Activated naive CD8-positive, alpha-beta T cell treated with anti-CD3 and anti-CD28 coated beads, Interleukin-2, amount 10 ng/mL, durations not matched to agents 7 days and 5 days (primary cell): ENCODE measurements around the gene UBASH3A. TPM values are rescaled to one million over a fixed set of nuclear protein-coding genes. Genes with fewer than 3 reads are reported as not detected.
A peak's percentile ranks its signal among the peaks of the same experiment; 100 is the strongest.

ENCODE experiments used
- ATAC-seq: fragments of 150-1000 bp; cut with Tn5 transposase; one replicate; pipeline ENCODE4 v1.10.0; 2021; ENCODE audit warnings: low read depth, moderate library complexity
- POLR2A ChIA-PET: fragments of 350-600 bp; sonication (Branson Sonifier 250); formaldehyde crosslinking; loops from one replicate; lab custom pipeline; 2021; ENCODE audit warnings: antibody characterized with exemption; lab: Charles Lee
- DNase-seq: peaks from one replicate; pipeline ENCODE4 v3.0.0; 2021
- H3K27ac Mint-ChIP-seq: one replicate; pipeline ENCODE4 v1.8.0; 2022; ENCODE audit warnings: mild to moderate bottlenecking, mixed read lengths
- H3K27me3 Mint-ChIP-seq: one replicate; pipeline ENCODE4 v1.8.0; 2022; ENCODE audit warnings: mild to moderate bottlenecking, moderate library complexity, mixed read lengths
- H3K36me3 Mint-ChIP-seq: one replicate; pipeline ENCODE4 v1.8.0; 2021; ENCODE audit warnings: mild to moderate bottlenecking, mixed read lengths
- H3K4me1 Mint-ChIP-seq: one replicate; pipeline ENCODE4 v1.8.0; 2021; ENCODE audit warnings: mixed read lengths
- H3K4me3 Mint-ChIP-seq: one replicate; pipeline ENCODE4 v1.8.0; 2022; ENCODE audit warnings: mild to moderate bottlenecking, moderate library complexity, mixed read lengths
- H3K9me3 Mint-ChIP-seq: one replicate; pipeline ENCODE4 v1.8.0; 2021; ENCODE audit warnings: mixed read lengths
- total RNA-seq, 2 experiments: library from RNA; stranded (reverse); gene quantifications; one replicate each; pipeline ENCODE4 v1.2.3, GENCODE V29; 2021

UBASH3A gene
- total RNA-seq, 2 experiments from 2014 or later, result 77.8 to 80.2 TPM

DNA sequence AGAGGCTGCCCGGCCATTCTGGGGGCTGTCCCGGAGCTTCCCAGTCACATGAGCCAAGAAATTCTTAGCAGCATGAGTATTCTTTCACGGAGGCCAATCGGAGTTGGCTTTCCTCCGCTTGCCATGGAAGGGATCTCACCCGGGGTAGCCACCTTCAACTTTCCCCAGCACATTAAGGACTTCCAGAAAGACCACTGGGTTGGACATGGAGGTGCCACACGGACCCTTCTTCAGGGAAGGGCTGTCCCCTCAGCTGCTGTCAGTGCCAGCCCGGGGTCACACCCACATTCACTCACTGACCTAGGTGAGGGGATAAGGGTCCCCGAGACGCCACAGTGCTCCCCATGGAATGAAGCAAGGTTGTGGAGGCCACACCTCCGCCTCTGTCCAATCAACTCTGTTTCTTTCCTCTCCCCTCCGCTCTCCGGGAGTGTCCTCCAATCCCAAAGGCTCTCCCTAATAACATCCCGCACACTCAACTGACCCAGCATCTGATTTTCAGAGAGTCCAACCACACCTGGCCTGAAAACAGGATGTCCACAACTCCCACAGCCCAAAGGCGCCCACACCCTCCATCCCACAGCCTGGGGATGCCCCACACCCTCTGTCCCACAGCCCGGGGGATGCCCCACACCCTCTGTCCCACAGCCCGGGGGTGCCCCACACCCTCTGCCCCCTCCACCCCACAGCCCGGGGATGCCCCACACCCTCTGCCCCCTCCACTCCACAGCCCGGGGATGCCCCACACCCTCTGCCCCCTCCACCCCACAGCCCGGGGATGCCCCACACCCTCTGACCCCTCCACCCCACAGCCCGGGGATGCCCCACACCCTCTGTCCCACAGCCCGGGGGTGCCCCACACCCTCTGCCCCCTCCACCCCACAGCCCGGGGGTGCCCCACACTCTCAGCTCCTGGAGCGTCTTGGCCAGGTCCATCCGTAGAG, 73.0 kb downstream of the UBASH3A start:
- peak overlapping the region; percentile 53 for H3K27ac Mint-ChIP-seq
- no peaks in the 10 kb centered on the region for H3K4me1 Mint-ChIP-seq
- ATAC-seq (no peak), DNase-seq (no peak)
- no peaks in the 10 kb centered on the region for H3K9me3 Mint-ChIP-seq
- POLR2A ChIA-PET, result no interaction called here
- H3K27me3 Mint-ChIP-seq, result peaks cover 9% of the 10 kb centered on the region
- H3K36me3 Mint-ChIP-seq, result no peaks in the 10 kb centered on the region
- H3K4me3 Mint-ChIP-seq, result no peak overlapping the region

DNA sequence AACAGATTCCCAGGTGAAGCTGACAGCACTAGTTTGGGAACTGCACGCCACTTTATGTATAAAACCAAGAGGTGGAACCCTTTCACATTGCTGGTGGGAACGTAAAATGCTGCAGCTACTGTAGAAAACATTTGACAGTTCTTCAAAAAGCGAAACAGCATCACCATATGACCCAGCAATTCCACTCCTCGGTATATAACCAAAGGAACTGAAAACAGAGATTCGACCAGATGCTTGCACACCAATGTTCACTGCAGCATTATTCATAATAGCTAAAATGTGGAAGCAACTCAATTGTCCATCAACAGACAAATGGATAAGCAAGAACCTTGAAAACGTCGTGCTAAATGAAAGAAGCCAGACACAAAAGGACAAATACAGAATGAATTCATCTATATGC, 74.8 kb downstream of the UBASH3A start:
- H3K27me3 Mint-ChIP-seq, result peaks cover 11% of the 10 kb centered on the region
- no peak overlapping the region for H3K4me3 Mint-ChIP-seq
- H3K4me1 Mint-ChIP-seq, result no peaks in the 10 kb centered on the region
- no peaks in the 10 kb centered on the region for H3K36me3 Mint-ChIP-seq
- no peaks in the 10 kb centered on the region for H3K9me3 Mint-ChIP-seq
- H3K27ac Mint-ChIP-seq, result no peak overlapping the region
- DNase-seq, result no peak
- ATAC-seq, result no peak
- POLR2A ChIA-PET, result no interaction called here

- Mint-ChIP-seq H3K27ac (no peak overlapping the region), H3K4me3 (no peak overlapping the region), H3K9me3 (no peaks in the 10 kb centered on the region), H3K36me3 (no peaks in the 10 kb centered on the region), H3K27me3 (peaks cover 17% of the 10 kb centered on the region), H3K4me1 (no peaks in the 10 kb centered on the region)
- no peak for DNase-seq
- POLR2A ChIA-PET, result interaction anchor here (0.7 kb wide), 1 partner anchor 35 kb away, joined by 3 read pairs; no protein-coding TSS in a partner anchor
- ATAC-seq, result no peak
Observed at GRCh38 chr21:42479582-42479981, 75.9 kb downstream of the UBASH3A start.

GRCh38 chr21:42480736-42481135, 77.0 kb downstream of the UBASH3A start:
- Mint-ChIP-seq H3K4me3 (no peak overlapping the region), H3K9me3 (no peaks in the 10 kb centered on the region), H3K36me3 (no peaks in the 10 kb centered on the region), H3K27me3 (peaks cover 20% of the 10 kb centered on the region), H3K27ac (no peak overlapping the region), H3K4me1 (no peaks in the 10 kb centered on the region)
- DNase-seq (no peak), ATAC-seq (no peak)
- POLR2A ChIA-PET, result no interaction called here

DNA sequence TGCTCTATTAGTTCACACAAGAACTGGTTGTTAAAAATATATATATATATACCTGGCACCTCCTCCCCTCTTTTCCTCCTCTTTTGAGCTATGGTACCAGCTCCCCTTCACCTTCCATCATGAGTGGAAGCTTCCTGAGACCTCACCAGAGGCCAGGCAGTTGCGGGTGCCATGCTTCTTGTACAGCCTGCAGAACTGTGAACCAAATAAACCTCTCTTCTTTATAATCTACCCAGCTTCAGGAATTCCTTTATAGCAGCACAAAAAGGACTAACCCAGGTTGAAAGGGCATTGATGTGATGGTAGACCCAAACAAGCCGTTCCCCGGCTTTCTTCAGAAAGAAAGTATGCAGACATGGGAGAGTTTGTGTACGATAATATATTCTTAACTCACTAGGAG, 77.5 kb downstream of the UBASH3A start:
- Mint-ChIP-seq H3K27ac (no peak overlapping the region), H3K27me3 (peaks cover 19% of the 10 kb centered on the region), H3K36me3 (no peaks in the 10 kb centered on the region), H3K9me3 (no peaks in the 10 kb centered on the region), H3K4me1 (no peaks in the 10 kb centered on the region), H3K4me3 (no peak overlapping the region)
- ATAC-seq (no peak), DNase-seq (no peak)
- POLR2A ChIA-PET, result no interaction called here

DNA sequence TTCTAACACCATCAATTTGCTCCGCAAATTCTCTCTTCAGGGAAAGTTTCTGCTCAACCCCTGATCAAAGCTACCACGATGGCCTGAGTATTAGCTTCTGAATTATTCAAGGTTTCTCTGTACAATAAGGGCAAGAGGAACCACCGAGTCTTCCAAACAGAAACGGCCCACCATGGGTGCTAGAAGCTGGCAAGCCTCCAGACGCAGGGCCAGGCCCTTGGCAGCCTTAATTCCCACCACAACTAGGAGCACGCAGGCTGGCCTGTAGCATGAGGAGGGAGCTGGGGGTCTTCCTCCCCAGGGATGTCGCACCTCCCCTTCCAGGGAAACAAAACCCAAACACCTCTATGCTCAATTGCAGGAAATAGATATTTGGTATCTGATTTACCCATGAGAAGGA, 81.3 kb downstream of the UBASH3A start:
- no peak for DNase-seq
- Mint-ChIP-seq H3K36me3 (peaks cover 2% of the 10 kb centered on the region), H3K4me3 (no peak overlapping the region), H3K4me1 (no peaks in the 10 kb centered on the region), H3K9me3 (peaks cover 4% of the 10 kb centered on the region), H3K27ac (no peak overlapping the region), H3K27me3 (peaks cover 37% of the 10 kb centered on the region)
- no peak for ATAC-seq
- POLR2A ChIA-PET, result no interaction called here

DNA sequence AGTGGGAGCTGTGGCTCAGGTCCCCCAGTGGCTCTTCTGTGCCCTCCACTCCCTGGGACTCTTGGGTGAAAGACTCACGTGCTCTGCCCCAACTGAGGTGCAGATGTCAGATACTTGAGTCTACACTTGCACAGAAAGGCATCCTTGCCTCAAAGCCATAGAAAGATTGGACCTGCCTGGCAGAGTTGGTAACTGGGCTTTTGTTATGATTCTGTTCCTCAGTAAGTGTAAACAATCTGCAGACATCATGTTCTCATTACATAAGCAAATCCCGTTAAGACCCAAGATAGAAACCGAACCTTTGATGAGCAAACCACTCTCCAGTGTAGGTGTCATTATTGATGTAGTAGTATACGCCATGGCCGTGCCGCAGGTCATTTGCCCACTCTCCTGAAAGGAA, 82.4 kb downstream of the UBASH3A start:
- Mint-ChIP-seq H3K36me3 (peaks cover 2% of the 10 kb centered on the region), H3K4me3 (no peak overlapping the region), H3K4me1 (peaks cover 2% of the 10 kb centered on the region), H3K9me3 (peaks cover 4% of the 10 kb centered on the region), H3K27me3 (peaks cover 34% of the 10 kb centered on the region), H3K27ac (no peak overlapping the region)
- POLR2A ChIA-PET, result no interaction called here
- ATAC-seq (no peak), DNase-seq (no peak)

- ATAC-seq, result no peak
- no peak for DNase-seq
- H3K4me1 Mint-ChIP-seq, result peaks cover 2% of the 10 kb centered on the region
- H3K27ac Mint-ChIP-seq, result no peak overlapping the region
- peaks cover 2% of the 10 kb centered on the region for H3K36me3 Mint-ChIP-seq
- peaks cover 34% of the 10 kb centered on the region for H3K27me3 Mint-ChIP-seq
- POLR2A ChIA-PET, result no interaction called here
- peaks cover 4% of the 10 kb centered on the region for H3K9me3 Mint-ChIP-seq
- H3K4me3 Mint-ChIP-seq, result no peak overlapping the region
Observed at GRCh38 chr21:42486531-42486930, 82.8 kb downstream of the UBASH3A start.

DNA sequence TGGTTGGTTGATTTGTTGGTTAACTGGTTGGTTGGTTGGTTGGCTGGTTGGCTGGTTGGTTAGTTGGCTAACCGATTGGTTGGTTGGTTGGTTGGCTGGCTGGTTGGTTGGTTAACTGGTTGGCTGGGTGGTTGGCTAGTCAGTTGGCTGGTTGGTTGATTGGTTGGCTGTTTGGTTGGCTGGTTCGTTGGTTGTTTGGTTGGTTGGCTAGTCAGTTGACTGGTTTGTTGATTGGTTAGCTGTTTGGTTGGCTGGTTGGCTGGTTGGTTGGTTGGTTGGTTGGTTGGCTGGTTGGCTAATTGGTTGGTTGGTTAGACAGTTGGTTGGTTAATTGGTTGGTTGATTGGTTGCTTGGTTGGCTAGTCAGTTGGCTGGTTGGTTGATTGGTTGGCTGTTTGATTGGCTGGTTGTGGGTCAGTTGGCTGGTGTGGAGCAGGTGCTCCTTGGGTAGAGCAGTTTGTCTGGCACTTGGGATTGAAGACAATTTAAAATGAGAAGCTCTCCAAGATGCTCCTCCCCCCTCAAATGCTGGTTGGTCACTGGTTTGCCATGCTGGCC, 85.4 kb downstream of the UBASH3A start:
- DNase-seq (no peak), ATAC-seq (no peak)
- peaks cover 4% of the 10 kb centered on the region for H3K9me3 Mint-ChIP-seq
- peaks cover 32% of the 10 kb centered on the region for H3K27me3 Mint-ChIP-seq
- peaks cover 6% of the 10 kb centered on the region for H3K4me1 Mint-ChIP-seq
- H3K27ac Mint-ChIP-seq, result no peak overlapping the region
- peaks cover 2% of the 10 kb centered on the region for H3K36me3 Mint-ChIP-seq
- POLR2A ChIA-PET, result no interaction called here
- no peak overlapping the region for H3K4me3 Mint-ChIP-seq

DNA sequence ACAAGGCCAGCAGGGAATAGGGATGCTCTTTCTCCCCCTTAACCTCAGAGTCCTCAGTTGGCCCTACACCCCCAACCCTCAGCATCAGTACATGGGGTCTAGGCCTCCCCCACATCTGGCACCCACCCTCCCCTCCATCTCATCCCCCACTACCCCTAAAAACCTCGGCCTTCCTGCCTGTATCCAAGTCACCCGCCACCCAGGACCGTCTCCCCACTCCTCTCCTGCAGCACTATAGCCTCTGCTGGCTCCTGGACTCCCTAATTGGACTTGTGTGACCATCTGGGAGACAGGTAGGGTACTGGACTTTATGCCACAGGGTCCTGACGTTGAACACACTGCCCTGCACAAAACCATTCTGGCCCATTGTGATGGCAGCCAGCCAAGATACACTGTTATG, 86.3 kb downstream of the UBASH3A start:
- Mint-ChIP-seq H3K27ac (no peak overlapping the region), H3K4me1 (peaks cover 6% of the 10 kb centered on the region), H3K4me3 (no peak overlapping the region), H3K9me3 (peaks cover 4% of the 10 kb centered on the region), H3K36me3 (peaks cover 2% of the 10 kb centered on the region), H3K27me3 (peaks cover 27% of the 10 kb centered on the region)
- no peak for ATAC-seq
- DNase-seq, result no peak
- POLR2A ChIA-PET, result interaction anchor here (1.0 kb wide), 1 partner anchor 40 kb away, joined by 4 read pairs; no protein-coding TSS in a partner anchor

DNA sequence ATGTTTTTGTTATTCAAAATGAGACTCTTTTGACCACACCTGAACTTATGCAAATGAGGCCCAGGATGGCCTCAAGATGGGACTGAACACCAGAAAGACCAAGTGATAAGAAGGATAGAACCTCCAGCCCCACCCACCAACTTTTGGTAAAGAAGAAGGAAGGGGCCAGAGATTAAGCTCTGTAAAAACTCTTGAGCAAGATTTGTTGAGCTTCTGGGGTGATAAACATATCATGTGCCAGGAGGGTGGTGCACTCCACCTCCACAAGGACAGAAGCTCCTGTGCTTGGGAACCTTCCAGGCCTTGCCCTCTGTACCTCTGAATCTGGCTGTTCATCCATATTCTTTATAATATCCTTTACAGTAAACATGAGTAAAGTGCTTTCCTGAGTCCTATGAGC, 87.0 kb downstream of the UBASH3A start:
- peaks cover 27% of the 10 kb centered on the region for H3K27me3 Mint-ChIP-seq
- H3K4me1 Mint-ChIP-seq, result peaks cover 10% of the 10 kb centered on the region
- ATAC-seq (no peak), DNase-seq (no peak)
- H3K27ac Mint-ChIP-seq, result no peak overlapping the region
- peaks cover 2% of the 10 kb centered on the region for H3K36me3 Mint-ChIP-seq
- no peak overlapping the region for H3K4me3 Mint-ChIP-seq
- peaks cover 4% of the 10 kb centered on the region for H3K9me3 Mint-ChIP-seq
- POLR2A ChIA-PET, result interaction anchor here (1.0 kb wide), 1 partner anchor 41 kb away, joined by 4 read pairs; no protein-coding TSS in a partner anchor

DNA sequence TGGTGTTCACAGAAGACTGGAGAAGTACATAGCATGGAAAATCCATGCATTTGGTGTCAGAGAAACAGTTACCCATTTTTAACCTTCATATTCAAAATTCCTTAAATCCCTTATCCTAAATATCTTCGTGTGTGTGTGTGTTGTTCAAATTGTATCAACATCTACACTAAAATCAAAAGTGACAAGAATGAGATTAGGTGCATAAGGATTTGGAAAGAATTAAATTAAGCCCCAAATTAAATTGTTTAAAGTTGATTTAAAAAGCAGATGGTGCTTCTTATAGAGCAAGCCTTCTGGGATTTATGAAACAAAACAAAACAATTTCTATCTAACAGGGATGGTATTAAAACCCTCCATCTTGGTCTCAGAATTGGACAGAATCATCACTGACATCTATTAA, 87.6 kb downstream of the UBASH3A start:
- H3K9me3 Mint-ChIP-seq, result peaks cover 4% of the 10 kb centered on the region
- peaks cover 2% of the 10 kb centered on the region for H3K36me3 Mint-ChIP-seq
- H3K4me3 Mint-ChIP-seq, result no peak overlapping the region
- H3K4me1 Mint-ChIP-seq, result peaks cover 14% of the 10 kb centered on the region
- POLR2A ChIA-PET, result no interaction called here
- DNase-seq, result no peak
- no peak overlapping the region for H3K27ac Mint-ChIP-seq
- no peak for ATAC-seq
- peaks cover 27% of the 10 kb centered on the region for H3K27me3 Mint-ChIP-seq

DNA sequence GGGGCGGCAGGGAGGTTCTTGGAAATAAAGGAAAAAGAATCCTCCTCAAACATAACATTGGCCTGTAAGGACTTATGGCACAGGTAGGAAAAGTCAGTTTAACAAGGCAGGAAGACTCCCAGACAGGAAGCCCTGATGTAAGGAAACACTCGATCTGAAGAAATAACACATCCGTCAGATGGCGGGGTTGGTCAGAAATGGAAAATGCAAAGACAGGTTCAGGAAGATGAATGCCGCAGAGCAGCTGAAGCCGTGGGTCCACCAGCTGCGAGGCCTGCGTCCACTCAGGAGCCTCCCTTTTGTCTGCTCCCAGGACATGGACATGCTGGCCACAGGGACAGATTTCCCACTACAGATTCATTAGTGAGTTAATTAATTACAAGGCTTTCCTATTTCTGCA, 88.5 kb downstream of the UBASH3A start:
- peaks cover 20% of the 10 kb centered on the region for H3K4me1 Mint-ChIP-seq
- DNase-seq (no peak), ATAC-seq (no peak)
- H3K27ac Mint-ChIP-seq, result no peak overlapping the region
- peaks cover 4% of the 10 kb centered on the region for H3K9me3 Mint-ChIP-seq
- POLR2A ChIA-PET, result no interaction called here
- H3K4me3 Mint-ChIP-seq, result no peak overlapping the region
- H3K27me3 Mint-ChIP-seq, result peaks cover 20% of the 10 kb centered on the region
- H3K36me3 Mint-ChIP-seq, result peaks cover 2% of the 10 kb centered on the region
